HG02759 (cell line): ENCODE measurements around the gene HSPA12B.

Experiments used
- ATAC-seq: cut with Tn5 transposase; IDR thresholded peaks from one replicate; pipeline ENCODE4 v1.9.1; 2021; ENCODE audit warnings: mild to moderate bottlenecking, moderate library complexity; ENCODE audit not compliant: unreplicated experiment

HSPA12B gene

DNA sequence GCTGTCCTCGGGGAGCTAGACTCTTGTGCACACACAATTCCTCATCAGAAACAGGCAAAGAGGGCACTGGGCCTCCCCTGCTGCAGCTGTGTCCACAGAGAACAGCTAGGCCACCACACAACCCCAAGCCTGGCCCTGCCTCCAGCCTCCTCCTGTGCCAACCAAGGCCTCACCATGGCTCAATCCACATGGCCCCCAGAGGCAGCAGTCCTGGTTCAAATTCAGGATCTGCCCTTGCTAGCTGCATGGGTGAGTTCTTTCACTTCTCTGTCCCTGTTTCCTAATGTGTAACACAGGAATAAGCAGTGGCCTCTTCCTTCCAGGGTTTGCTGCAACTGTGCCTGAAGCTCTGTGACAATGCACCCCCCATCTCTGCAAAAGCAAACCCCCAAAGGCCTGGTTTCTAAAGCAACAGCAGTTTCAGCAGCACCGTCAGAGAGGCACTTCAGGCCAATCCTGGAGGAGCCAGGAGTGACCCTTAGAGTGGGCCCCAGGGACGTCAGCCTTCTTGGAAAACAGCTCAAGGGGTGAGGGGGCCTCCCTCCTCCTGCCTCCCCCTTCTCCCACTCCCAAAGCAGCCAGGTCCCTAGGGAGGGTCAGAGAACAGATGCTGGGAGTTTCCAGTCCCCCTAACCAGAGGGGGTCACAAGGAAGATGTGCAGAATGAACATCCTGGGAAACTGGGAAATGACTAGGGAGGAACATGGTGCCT is 32.8 kb downstream of the HSPA12B start:
- ATAC-seq = no peak

DNA sequence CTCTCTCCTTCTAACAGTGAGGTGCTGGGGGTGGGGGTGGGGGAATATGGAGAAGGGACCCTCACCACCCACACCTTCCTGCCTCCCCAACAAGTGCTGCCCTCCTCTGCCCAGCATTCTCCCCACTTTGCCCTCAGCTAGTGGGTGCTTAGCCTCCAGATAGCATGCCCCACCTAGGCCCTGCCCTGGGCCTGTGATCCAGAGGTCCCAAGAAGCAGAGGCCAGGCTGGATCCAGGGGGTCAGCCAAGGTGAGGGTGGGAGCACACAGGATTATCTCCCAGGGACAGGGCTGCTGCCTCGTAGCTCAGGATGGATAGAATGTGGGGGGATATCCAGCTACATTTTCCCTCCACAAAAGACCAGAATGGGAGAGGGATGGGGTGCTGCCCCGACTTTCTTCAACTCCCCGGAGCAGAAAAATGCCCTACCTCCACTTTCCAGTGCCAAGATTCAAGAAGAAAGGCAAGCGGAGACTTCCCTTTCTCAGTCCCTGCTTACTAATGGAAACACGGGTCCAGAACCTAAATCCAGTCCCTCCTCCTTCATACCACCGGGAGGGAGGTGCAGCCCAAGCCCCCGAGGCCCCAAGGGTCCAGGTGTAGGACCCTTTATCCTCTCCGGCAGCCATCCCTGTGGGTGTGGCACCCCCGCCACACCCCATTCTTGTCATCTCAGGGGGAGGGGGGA is 34.1 kb downstream of the HSPA12B start:
- ATAC-seq = no peak

GRCh38 chr20:3767110-3767426 is 34.6 kb downstream of the HSPA12B start:
- ATAC-seq = no peak

GRCh38 chr20:3767427-3768341 is 35.2 kb downstream of the HSPA12B start, which contains the start of gene ADISSP:
Gene ADISSP, minus strand, starts transcription at chr20:3767753. Its CDS starts 7,653 bp downstream, at chr20:3760100.
- ATAC-seq = peak; percentile 93

DNA sequence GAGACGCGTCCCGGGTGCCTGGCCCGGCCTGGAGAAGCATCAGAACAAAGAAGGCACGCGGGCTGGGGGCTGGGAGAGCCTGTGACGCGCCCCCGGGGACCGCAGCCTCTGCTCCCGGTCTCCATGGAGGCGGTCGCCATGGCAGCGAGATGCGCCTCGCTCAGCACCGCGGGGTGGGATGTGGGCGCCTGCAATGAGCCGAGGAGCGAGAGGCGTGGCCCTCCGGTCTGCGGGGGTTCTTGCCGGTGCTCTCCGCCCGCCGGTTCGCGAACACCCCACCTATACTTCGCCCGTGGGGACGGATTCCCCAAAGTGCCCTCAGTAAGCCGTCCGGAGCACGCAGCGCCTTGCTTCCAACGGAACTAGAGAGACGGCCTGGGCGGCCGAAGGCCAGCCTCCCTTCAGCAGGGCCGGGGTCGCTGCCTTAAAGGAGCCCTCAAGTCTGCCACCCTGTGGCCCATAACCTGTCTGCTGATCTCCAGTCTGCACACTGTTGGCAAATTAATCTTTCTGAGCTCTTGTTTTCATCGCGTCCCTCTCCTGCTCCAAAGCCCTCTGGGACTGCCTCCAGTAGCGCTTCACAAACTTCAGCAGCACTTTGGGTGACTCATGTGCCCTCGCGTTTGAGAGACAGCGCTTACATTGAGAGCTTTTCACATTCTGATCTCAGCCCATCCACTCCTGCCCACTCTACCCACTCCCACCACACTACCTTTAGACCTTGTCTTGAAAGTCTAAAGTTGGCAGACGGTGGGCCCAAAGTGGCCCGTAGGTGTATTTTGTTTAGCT is 36.1 kb downstream of the HSPA12B start:
- peak; percentile 30 for ATAC-seq

- ATAC-seq = no peak
These were observed 39.1 kb downstream of the HSPA12B start for GRCh38 chr20:3771552-3772058.

DNA sequence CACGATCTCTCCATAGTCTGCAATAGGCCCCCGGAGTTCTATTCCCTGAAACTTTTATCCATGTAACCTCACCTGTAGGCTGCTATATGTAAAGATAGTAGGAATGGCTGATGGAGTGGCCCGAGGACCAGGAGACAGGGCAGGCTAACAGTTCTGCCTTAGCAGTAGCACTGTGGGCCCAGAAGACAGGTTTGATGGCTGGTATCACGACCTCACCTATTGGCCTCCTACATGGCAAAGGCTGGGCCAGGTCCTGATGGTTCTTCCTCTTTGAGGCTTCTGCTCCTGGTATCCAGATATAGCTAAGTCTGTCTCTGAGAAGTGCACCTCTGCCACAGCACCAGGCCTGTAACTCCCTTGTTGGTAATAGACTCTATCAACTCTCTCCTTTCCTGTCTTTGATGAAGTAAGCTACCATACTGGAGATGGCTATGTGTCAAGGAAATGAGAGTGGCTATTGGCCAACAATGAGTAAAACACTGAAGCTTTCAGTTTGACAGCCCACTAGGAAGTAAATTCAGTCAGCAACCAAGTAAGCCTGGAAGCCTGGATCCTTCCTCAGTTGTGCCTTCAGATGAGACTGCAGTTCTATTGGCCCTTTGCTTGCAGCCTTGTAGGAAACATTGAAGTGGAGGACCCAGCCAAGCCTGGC is 43.1 kb downstream of the HSPA12B start:
- no peak for ATAC-seq

- no peak for ATAC-seq
These were observed 44.9 kb downstream of the HSPA12B start for GRCh38 chr20:3777381-3777715.

DNA sequence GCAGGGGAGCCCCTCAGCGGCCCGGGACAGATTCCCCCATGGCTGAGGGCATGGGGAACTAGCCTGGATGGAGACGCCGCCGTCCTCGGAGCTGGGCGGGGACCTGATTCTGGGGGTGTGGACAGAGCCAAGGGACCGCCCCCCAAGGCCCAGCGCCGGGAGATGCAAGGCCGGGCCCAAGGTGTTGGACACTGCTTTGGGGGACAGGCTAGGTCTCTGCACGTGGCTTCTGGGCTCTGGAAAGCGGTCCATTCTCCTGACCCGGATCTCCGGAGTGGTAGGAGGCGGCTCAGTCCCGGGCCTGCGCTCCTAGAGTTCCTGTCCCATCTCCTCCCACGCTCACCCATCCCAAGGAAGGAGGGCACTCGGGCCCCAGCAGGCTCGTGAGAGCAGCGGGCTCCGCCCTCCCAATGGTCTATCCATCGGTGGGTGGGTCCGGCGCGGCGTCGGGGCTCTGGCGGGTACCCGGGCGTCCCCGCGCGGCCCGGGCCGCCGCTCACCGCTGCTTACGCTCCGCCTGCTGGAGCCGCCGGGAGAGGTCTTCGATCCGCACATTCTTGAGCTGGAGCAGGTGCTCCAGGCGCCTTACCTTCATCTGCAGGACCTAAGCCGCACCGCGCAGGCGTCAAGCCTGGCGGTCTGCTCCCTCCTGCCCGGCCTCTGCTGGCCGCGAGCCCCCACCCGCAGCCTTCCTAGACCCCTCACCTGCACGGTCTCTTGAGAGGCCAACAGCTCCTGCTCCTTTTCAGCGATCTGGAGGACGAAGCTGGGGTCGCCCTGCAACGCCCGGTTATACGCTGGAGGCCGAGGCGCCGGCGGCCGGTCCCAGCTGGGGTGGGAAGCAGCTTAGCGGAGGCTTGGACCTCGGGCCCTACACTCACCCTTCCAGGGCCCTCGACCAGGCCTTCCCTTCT is 45.5 kb downstream of the HSPA12B start:
- no peak for ATAC-seq

DNA sequence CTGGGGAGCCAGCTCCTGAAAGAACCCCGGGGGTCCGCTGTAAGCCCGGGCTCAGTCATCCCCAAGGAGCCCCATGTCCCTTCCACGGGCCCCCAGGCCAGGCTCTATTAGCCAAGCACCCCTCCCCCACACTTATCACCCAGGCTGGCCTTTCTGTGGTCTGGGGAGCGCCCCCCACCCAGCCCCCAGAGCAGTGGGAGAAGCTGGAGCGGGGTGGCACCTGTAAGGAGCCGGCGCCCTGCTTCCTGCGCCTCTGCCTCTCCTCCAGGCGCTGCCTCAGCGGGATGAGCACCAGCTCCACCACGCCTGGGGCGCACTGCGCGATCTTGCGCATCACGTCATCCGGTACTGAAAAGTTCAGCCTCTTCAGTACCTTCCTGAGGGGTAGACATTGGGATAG is 46.5 kb downstream of the HSPA12B start:
- no peak for ATAC-seq

DNA sequence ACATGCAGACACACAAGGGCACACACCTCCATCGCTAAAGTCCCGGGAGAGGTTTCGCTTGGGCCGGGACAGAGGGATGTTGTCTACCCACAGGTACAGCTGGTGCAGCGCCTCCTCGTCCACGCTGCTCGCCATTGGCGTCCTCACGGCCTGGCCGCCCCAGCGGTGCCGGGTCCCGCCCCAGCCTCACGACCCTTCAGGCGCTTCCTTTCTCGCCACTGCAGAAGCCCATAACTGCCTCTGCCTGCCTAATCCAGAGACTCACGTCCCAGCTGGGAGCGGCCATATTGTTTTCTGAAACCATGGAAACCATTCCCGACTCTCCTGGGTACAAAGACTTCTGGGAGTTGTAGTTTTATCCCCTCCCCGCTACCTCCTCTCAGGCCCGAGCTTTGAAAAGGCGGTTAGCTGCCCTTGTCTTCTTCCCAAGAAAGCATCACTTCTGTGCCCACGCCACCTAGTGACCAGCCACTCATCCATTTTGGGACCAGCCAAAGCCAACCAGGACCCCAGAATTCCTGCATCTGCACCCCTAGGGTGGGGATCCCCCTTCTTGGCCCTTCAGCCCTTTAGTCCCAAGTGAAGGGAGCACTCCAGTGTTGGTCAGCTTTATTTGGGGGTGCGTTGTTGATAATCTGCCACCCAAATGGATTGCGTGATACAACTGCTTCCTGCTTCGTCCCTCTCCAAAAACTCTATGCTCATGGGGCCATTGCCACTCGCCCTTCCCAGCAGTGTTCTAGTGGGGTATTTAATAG is 48.8 kb downstream of the HSPA12B start, which contains the start of gene SPEF1:
SPEF1 (minus strand) TSS at position 296 of the 758 bp plus-strand sequence; CDS start at position 135, 161 bp downstream.
- peak; percentile 64 for ATAC-seq

DNA sequence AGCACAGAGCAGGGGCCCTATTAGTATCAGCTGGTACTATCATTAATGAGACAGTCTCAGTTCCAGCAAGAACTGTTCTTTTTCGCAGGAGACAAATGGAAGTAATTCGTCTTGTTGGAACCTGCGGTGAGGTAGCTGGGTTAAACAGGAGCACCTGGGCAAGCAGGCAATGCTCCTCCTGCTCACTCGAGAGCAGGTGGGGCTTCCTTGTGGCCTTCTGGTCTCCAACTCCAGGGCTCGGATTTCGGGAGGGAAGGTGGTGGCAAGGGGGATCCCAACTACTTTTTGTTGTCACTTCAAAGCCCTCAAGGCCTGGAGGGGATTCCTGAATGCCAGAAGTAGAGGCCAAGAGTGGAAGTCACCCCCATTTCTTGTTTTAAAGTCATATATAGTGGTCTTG is 50.1 kb downstream of the HSPA12B start:
- ATAC-seq = no peak

DNA sequence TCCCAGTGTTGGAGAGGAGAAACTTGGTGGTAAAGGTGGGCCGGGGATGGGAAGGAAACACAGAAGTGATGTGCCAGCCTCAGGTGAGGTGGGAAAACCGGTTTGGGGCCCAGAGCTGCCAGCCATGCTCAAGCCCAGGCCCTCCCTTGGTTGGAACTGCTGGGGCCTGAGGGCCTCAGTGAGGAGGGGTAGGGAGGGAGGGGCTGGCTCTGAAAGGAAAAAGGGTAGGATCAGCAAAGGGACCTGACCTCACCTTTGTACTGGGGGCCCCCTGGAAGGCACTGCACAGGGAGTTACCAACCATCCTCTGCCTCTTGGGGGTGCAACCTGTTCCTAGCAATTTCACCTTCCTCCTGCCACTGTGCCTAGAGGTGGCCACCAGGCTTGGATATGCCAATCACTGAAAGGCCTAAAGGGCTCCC is 50.6 kb downstream of the HSPA12B start:
- ATAC-seq = no peak

- no peak for ATAC-seq
These were observed 51.2 kb downstream of the HSPA12B start for GRCh38 chr20:3783511-3784195.

DNA sequence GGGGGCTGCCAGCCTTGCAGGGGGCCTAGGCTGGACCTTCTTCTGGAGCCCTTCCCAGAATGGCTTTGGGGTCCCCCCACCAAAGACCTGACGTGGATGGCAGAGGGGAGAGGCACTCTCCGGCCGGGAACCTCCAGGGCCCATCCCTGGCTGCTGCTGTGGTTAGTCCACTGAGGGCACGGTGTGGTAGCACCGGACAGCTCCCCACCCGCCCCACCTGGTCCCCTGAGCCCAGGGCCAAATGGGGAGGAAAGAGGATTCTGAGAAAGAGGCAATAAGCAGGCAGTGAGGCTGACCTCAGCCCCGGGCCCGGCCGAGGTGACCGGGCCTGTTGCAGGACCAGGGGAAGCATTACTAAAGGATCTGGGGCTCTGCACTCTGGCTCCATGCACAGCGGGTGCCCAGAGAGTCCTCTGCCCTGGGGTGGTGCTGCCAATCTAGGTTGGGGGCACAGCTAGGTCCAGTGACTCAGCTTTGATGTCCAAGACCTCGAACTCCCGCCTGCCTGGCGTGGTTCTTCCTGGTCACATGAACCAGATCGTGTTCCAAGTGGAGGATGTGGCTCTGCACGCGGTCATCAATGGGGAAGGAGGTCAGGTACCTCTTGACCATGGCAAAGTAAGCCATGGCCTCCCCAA is 51.9 kb downstream of the HSPA12B start:
- no peak for ATAC-seq

DNA sequence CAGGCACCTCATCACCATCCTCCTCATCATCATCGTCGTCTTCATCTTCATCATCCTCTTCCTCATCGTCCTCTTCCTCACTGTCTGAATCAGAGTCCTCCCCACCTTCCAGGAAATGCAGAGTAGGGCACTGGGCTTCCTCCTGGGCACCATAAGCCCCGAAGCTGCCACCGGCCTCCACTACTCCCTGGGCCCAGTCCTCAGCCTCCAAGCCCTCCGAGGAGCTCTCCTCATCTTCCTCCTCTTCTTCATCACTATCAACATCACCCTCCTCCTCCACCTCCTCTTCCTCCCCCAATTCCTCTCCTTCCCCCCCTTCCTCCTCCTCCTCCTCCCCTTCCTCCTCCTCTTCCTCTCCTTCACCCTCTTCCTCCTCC is 52.4 kb downstream of the HSPA12B start:
- ATAC-seq = no peak
